ENCODE measurements around the gene SLC43A1.

Gene SLC43A1

DNA sequence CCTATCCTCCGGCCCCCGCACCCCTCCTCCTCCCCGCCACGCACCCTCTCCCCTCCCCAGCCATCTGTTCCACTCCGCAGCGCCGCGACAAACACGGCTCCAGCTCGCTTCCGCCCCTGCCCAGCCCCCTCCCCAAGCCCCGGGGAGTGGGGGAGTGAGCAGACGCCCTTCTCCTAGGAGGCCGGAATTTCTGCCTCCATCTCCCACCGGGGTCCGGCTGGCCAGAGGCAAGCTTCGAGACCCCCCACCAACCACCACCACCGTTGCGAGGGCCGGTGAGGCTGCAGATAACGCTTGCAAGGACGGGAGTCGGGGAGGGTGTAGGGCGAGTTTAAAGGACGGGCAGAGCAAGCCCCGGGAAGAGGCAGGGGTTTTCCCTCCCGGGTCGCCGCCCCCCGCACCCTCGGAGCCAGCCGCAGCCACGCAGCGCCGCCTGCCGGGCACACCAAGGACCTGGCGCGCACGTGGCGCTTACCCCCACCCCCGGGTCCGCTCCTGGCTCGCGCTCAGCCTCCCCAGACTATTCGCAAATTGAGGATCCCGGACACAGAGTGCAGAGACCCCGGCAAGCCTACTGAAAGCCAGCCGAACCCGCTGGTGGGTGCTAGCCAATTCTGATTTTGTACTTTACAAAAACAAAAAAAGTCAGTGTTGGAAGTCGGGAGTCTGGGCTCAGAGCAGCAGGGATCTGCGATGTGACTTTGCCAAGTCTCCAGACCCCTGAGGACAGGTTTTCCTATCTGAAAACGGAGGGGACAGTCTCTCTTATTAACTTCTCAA lies 32.5 kb downstream of the SLC43A1 start:
- Histone ChIP-seq H3K27me3 (replicated peaks; ENCODE audit: control insufficient read depth, insufficient read depth, low read length) (peaks cover 7% of the 10 kb centered on the region), H3K36me3 (ENCODE audit: control insufficient read depth, insufficient read depth, low read length, severe bottlenecking) (no peaks in the 10 kb centered on the region), H3K9ac (ENCODE audit: low read length) (peak overlapping the region; percentile 66), H3K4me1 (ENCODE audit: control insufficient read depth, insufficient read depth, low read length) (peaks cover 29% of the 10 kb centered on the region), H3K9me3 (ENCODE audit: control insufficient read depth, low read length) (no peaks in the 10 kb centered on the region), H3K4me3 (ENCODE audit: low read length) (peak overlapping the region; percentile 76)
- DNase-seq (ENCODE audit: low read depth) = peak; percentile 74

GRCh38 chr11:57481915-57482781 lies 33.4 kb downstream of the SLC43A1 start:
- Histone ChIP-seq H3K27me3 (replicated peaks; ENCODE audit: control insufficient read depth, insufficient read depth, low read length) (peaks cover 7% of the 10 kb centered on the region), H3K4me1 (ENCODE audit: control insufficient read depth, insufficient read depth, low read length) (peaks cover 29% of the 10 kb centered on the region), H3K4me3 (ENCODE audit: low read length) (no peak overlapping the region), H3K9ac (ENCODE audit: low read length) (no peak overlapping the region), H3K9me3 (ENCODE audit: control insufficient read depth, low read length) (no peaks in the 10 kb centered on the region), H3K36me3 (ENCODE audit: control insufficient read depth, insufficient read depth, low read length, severe bottlenecking) (no peaks in the 10 kb centered on the region)
- DNase-seq (ENCODE audit: low read depth) = no peak

DNA sequence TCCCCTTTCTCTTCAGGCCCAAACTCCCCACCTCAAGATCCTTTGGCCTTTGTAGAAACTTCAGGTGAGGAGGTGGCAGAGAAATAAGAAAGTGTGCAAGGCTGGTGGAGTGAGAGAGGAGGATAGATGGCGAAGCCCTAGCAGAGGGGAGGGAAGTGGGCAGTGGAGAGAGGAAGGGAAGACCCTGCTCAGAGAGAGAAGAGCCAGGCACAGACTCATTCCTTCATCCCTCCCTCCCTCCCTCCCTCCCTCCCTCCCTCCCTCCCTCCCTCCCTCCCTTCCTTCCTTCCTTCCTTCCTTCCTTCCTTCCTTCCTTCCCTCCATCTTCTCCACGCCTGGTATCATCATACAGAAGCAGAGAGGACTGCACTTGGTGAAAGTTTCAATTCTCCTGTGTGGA lies 34.2 kb downstream of the SLC43A1 start:
- H3K27me3 ChIP-seq (replicated peaks; ENCODE audit: control insufficient read depth, insufficient read depth, low read length) = peaks cover 7% of the 10 kb centered on the region
- DNase-seq (ENCODE audit: low read depth) = no peak
- H3K4me1 ChIP-seq (ENCODE audit: control insufficient read depth, insufficient read depth, low read length) = peaks cover 29% of the 10 kb centered on the region
- no peaks in the 10 kb centered on the region for H3K9me3 ChIP-seq (ENCODE audit: control insufficient read depth, low read length)
- no peak overlapping the region for H3K9ac ChIP-seq (ENCODE audit: low read length)
- no peak overlapping the region for H3K4me3 ChIP-seq (ENCODE audit: low read length)
- no peaks in the 10 kb centered on the region for H3K36me3 ChIP-seq (ENCODE audit: control insufficient read depth, insufficient read depth, low read length, severe bottlenecking)

- no peaks in the 10 kb centered on the region for H3K9me3 ChIP-seq (ENCODE audit: control insufficient read depth, low read length)
- H3K4me1 ChIP-seq (ENCODE audit: control insufficient read depth, insufficient read depth, low read length) = peaks cover 29% of the 10 kb centered on the region
- H3K36me3 ChIP-seq (ENCODE audit: control insufficient read depth, insufficient read depth, low read length, severe bottlenecking) = no peaks in the 10 kb centered on the region
- peak; percentile 63 for DNase-seq (ENCODE audit: low read depth)
- peaks cover 13% of the 10 kb centered on the region for H3K27me3 ChIP-seq (replicated peaks; ENCODE audit: control insufficient read depth, insufficient read depth, low read length)
- no peak overlapping the region for H3K4me3 ChIP-seq (ENCODE audit: low read length)
- no peak overlapping the region for H3K9ac ChIP-seq (ENCODE audit: low read length)
These were observed 34.9 kb downstream of the SLC43A1 start for GRCh38 chr11:57480409-57481137.

- H3K4me1 ChIP-seq (ENCODE audit: control insufficient read depth, insufficient read depth, low read length) = peaks cover 26% of the 10 kb centered on the region
- no peak overlapping the region for H3K4me3 ChIP-seq (ENCODE audit: low read length)
- H3K27me3 ChIP-seq (replicated peaks; ENCODE audit: control insufficient read depth, insufficient read depth, low read length) = peaks cover 20% of the 10 kb centered on the region
- no peak for DNase-seq (ENCODE audit: low read depth)
- H3K36me3 ChIP-seq (ENCODE audit: control insufficient read depth, insufficient read depth, low read length, severe bottlenecking) = no peaks in the 10 kb centered on the region
- no peaks in the 10 kb centered on the region for H3K9me3 ChIP-seq (ENCODE audit: control insufficient read depth, low read length)
- no peak overlapping the region for H3K9ac ChIP-seq (ENCODE audit: low read length)
These were observed 35.6 kb downstream of the SLC43A1 start for GRCh38 chr11:57479911-57480310.

- no peak for DNase-seq (ENCODE audit: low read depth)
- peaks cover 25% of the 10 kb centered on the region for H3K4me1 ChIP-seq (ENCODE audit: control insufficient read depth, insufficient read depth, low read length)
- peaks cover 23% of the 10 kb centered on the region for H3K27me3 ChIP-seq (replicated peaks; ENCODE audit: control insufficient read depth, insufficient read depth, low read length)
- no peak overlapping the region for H3K4me3 ChIP-seq (ENCODE audit: low read length)
- no peaks in the 10 kb centered on the region for H3K9me3 ChIP-seq (ENCODE audit: control insufficient read depth, low read length)
- no peaks in the 10 kb centered on the region for H3K36me3 ChIP-seq (ENCODE audit: control insufficient read depth, insufficient read depth, low read length, severe bottlenecking)
- H3K9ac ChIP-seq (ENCODE audit: low read length) = no peak overlapping the region
These were observed 36.4 kb downstream of the SLC43A1 start for GRCh38 chr11:57479021-57479663.

DNA sequence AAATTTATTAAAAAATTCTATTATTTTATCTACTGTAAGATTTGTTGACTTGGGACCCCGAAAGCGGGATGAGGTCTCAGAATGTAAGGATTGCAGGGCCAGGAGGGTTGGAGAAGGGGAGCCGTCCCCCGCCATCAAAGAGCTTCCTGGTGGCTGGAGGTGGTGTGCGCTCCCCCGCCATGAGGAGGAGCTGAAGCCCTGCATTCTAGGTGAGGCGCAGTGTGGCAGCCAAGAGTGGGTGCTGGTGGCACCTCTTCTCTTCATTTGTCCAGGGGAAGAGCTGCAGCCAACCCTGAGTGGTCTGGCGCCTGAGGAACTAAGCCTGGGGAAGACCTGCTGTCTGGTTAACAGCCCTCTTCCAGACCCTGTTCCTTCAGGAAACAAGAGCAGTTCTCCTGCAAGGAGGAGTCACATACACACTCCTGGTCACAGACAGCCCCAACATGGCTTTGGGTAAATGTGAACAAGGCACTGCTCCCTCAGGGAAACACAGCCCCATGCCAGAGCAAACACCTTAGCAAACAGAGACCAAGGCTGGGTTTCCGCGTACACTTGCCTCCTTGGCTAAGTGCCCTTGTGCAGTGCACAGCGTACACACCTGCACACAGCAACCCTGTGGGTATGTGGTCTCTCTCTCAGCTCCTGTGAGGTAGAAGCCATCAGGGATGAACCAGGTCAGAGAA lies 37.9 kb downstream of the SLC43A1 start:
- Histone ChIP-seq H3K9ac (ENCODE audit: low read length) (no peak overlapping the region), H3K4me3 (ENCODE audit: low read length) (no peak overlapping the region), H3K9me3 (ENCODE audit: control insufficient read depth, low read length) (no peaks in the 10 kb centered on the region), H3K4me1 (ENCODE audit: control insufficient read depth, insufficient read depth, low read length) (peaks cover 14% of the 10 kb centered on the region), H3K27me3 (replicated peaks; ENCODE audit: control insufficient read depth, insufficient read depth, low read length) (peaks cover 23% of the 10 kb centered on the region), H3K36me3 (ENCODE audit: control insufficient read depth, insufficient read depth, low read length, severe bottlenecking) (no peaks in the 10 kb centered on the region)
- no peak for DNase-seq (ENCODE audit: low read depth)

DNA sequence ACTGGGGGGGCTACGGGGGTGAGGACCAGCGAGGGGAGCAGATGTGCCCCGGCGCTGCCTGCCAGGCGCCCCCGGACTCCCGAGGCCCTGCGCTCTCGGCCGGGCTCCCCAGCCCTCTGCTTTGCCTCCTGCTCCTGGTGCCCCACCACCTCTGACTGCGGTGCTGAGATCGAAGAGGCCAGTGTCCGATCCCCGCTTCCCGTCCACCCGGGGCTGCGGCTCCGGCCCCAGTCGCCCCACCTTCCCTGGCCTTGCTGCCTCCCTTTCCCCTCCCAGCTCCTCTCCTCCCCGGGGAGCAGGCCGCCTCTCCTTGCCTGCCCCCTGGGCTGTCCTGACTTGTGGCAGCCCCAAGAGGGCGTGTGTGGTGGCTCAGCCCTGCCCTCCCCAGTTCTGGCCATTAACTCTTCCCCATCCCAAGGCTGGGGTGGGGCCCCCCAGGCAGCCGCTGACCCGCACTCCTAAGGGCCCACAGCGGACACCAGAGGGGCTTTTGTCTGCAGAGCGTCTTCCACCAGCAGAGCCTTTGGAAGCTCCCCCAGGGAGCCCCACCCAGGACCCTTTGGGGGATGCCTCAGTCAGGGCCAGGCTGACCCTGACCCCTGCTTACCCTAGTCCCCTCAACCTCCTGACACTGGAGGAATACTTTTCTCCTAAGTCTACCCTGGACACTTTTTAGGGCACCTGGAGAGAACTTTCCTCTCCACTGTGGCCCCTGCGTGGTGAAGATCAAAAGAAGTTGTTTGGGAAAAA lies 38.6 kb downstream of the SLC43A1 start:
- peak overlapping the region; percentile 29 for H3K9ac ChIP-seq (ENCODE audit: low read length)
- peak; percentile 54 for DNase-seq (ENCODE audit: low read depth)
- peaks cover 19% of the 10 kb centered on the region for H3K27me3 ChIP-seq (replicated peaks; ENCODE audit: control insufficient read depth, insufficient read depth, low read length)
- peak overlapping the region; percentile 72 for H3K4me3 ChIP-seq (ENCODE audit: low read length)
- H3K9me3 ChIP-seq (ENCODE audit: control insufficient read depth, low read length) = no peaks in the 10 kb centered on the region
- no peaks in the 10 kb centered on the region for H3K36me3 ChIP-seq (ENCODE audit: control insufficient read depth, insufficient read depth, low read length, severe bottlenecking)
- H3K4me1 ChIP-seq (ENCODE audit: control insufficient read depth, insufficient read depth, low read length) = peaks cover 12% of the 10 kb centered on the region

DNA sequence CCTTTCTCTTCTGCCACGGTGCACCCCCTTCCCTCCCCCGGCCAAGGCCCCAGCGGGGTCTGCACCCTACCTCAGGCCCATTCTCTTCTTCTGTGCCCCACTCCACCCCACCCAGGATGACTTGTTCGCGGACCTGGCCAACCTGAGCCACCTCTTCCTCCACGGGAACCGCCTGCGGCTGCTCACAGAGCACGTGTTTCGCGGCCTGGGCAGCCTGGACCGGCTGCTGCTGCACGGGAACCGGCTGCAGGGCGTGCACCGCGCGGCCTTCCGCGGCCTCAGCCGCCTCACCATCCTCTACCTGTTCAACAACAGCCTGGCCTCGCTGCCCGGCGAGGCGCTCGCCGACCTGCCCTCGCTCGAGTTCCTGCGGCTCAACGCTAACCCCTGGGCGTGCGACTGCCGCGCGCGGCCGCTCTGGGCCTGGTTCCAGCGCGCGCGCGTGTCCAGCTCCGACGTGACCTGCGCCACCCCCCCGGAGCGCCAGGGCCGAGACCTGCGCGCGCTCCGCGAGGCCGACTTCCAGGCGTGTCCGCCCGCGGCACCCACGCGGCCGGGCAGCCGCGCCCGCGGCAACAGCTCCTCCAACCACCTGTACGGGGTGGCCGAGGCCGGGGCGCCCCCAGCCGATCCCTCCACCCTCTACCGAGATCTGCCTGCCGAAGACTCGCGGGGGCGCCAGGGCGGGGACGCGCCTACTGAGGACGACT lies 39.3 kb downstream of the SLC43A1 start:
- peak; percentile 41 for DNase-seq (ENCODE audit: low read depth)
- H3K4me3 ChIP-seq (ENCODE audit: low read length) = peak overlapping the region; percentile 72
- H3K27me3 ChIP-seq (replicated peaks; ENCODE audit: control insufficient read depth, insufficient read depth, low read length) = peaks cover 16% of the 10 kb centered on the region
- no peaks in the 10 kb centered on the region for H3K36me3 ChIP-seq (ENCODE audit: control insufficient read depth, insufficient read depth, low read length, severe bottlenecking)
- H3K9ac ChIP-seq (ENCODE audit: low read length) = peak overlapping the region; percentile 29
- H3K9me3 ChIP-seq (ENCODE audit: control insufficient read depth, low read length) = no peaks in the 10 kb centered on the region
- H3K4me1 ChIP-seq (ENCODE audit: control insufficient read depth, insufficient read depth, low read length) = peaks cover 12% of the 10 kb centered on the region
